Activated naive CD8-positive, alpha-beta T cell (primary cell): Measurements from ENCODE around the gene SLC4A3.

Source experiments
- H3K27ac Mint-ChIP-seq: one replicate; pipeline ENCODE4 v1.8.0; 2021; ENCODE audit warnings: mixed read lengths
- H3K27me3 Mint-ChIP-seq: one replicate; pipeline ENCODE4 v1.8.0; 2021; ENCODE audit warnings: mixed read lengths
- H3K36me3 Mint-ChIP-seq: one replicate; pipeline ENCODE4 v1.8.0; 2021; ENCODE audit warnings: mixed read lengths
- H3K4me1 Mint-ChIP-seq: one replicate; pipeline ENCODE4 v1.8.0; 2021; ENCODE audit warnings: low read depth, mixed read lengths
- H3K4me3 Mint-ChIP-seq: one replicate; pipeline ENCODE4 v1.8.0; 2021; ENCODE audit warnings: mild to moderate bottlenecking, mixed read lengths
- H3K9me3 Mint-ChIP-seq: one replicate; pipeline ENCODE4 v1.8.0; 2021; ENCODE audit warnings: low read depth, mixed read lengths

The SLC4A3 gene

GRCh38 chr2:219607931-219608330, 19.5 kb upstream of the SLC4A3 start:
- Mint-ChIP-seq H3K36me3 (peaks cover 7% of the 10 kb centered on the region), H3K27ac (no peak overlapping the region), H3K4me1 (peaks cover 10% of the 10 kb centered on the region), H3K4me3 (no peak overlapping the region), H3K27me3 (no peaks in the 10 kb centered on the region), H3K9me3 (no peaks in the 10 kb centered on the region)

- peaks cover 7% of the 10 kb centered on the region for H3K36me3 Mint-ChIP-seq
- H3K4me1 Mint-ChIP-seq: peaks cover 11% of the 10 kb centered on the region
- H3K9me3 Mint-ChIP-seq: no peaks in the 10 kb centered on the region
- no peaks in the 10 kb centered on the region for H3K27me3 Mint-ChIP-seq
- no peak overlapping the region for H3K27ac Mint-ChIP-seq
- no peak overlapping the region for H3K4me3 Mint-ChIP-seq
Measured at GRCh38 chr2:219608399-219608964, 18.9 kb upstream of the SLC4A3 start.

DNA sequence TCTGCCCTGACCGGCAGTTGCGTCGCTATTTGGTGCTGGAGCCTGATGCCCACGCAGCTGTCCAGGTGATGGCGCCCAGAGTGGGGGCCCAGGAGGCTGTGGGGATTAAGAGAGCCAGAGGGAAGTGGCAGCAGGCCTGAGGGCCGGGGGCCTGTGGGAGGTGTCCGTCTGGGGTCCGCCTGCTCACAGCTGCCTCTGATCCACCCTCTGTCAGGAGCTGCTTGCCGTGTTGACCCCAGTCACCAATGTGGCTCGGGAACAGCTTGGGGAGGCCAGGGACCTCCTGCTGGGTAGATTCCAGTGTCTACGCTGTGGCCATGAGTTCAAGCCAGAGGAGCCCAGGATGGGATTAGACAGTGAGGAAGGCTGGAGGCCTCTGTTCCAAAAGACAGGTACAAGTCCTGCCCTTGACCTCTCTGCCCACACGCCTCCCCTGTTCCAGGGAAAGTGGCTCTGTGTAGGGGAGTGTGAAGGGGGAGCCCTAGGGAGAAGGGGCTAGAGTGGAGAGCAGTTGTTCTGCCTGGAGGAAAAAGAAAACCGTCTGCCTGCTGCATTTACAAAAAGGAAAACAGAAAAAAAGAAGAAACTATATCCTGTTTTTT, 18.2 kb upstream of the SLC4A3 start:
- Mint-ChIP-seq H3K9me3 (no peaks in the 10 kb centered on the region), H3K4me1 (peaks cover 11% of the 10 kb centered on the region), H3K27ac (no peak overlapping the region), H3K27me3 (no peaks in the 10 kb centered on the region), H3K36me3 (peaks cover 7% of the 10 kb centered on the region), H3K4me3 (no peak overlapping the region)

DNA sequence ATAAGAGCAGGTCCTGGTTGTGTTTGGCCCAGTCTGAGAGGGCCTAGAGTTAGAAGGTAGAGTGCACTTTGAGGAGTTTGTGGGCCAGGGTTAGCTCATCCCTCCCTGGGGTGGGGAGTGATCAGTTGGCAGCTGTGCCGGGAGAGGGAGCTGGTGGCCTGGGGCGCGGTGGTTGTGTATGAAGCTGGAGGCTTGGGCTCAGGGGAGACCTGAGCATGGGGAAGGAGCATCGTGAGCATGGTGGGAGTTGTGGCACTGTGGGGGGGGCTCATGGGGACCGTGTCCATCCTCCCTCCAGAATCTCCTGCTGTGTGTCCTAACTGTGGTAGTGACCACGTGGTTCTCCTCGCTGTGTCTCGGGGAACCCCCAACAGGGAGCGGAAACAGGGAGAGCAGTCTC, 16.1 kb upstream of the SLC4A3 start:
- Mint-ChIP-seq H3K27me3 (no peaks in the 10 kb centered on the region), H3K9me3 (no peaks in the 10 kb centered on the region), H3K27ac (no peak overlapping the region)

GRCh38 chr2:219611866-219612576, 15.4 kb upstream of the SLC4A3 start:
- Mint-ChIP-seq H3K9me3 (no peaks in the 10 kb centered on the region), H3K27ac (peak overlapping the region; percentile 84), H3K4me3 (peak overlapping the region; percentile 31)

More for the DNA sequence above, 16.1 kb upstream of the SLC4A3 start:
- H3K4me3 Mint-ChIP-seq: no peak overlapping the region
- H3K4me1 Mint-ChIP-seq: peaks cover 13% of the 10 kb centered on the region
- H3K36me3 Mint-ChIP-seq: peaks cover 5% of the 10 kb centered on the region

DNA sequence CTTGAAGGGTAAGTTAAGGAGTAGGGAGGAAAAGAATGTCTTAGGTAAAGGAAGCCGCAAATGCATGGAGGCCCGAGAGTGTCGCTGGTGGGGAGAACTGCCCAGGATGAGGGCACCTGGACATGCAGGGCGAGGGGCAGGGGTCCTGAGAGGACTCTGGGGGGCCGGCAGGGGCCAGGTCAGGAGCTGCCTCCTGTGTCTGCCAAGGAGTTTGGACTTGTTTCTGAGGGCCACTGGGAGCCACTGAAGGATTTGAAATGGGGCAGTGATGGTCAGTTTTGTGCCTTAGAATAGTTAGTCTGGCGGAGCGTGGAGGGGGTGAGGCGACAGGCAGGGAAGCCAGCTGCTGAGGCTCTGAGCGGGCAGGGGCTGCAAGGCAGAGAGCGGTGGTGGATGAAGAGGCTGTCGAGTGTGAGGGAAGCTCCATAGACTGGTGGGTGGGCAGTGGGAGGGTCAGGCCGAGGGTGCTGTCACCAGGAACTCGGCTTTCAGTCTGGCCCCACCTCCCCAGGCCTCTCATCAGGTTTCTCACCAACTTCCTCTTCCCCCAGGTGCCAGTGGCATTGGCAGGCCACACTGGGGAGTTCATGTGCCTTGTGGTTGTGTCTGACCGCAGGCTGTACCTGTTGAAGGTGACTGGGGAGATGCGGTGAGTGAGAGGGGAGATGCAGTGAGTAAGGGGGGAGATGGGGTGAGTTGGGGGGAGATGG, 14.7 kb upstream of the SLC4A3 start:
- Mint-ChIP-seq H3K27ac (peak overlapping the region; percentile 84), H3K4me1 (peaks cover 13% of the 10 kb centered on the region), H3K36me3 (peaks cover 5% of the 10 kb centered on the region), H3K4me3 (peak overlapping the region; percentile 40), H3K9me3 (no peaks in the 10 kb centered on the region), H3K27me3 (no peaks in the 10 kb centered on the region)

More at GRCh38 chr2:219611866-219612576, 15.4 kb upstream of the SLC4A3 start:
- H3K36me3 Mint-ChIP-seq: peaks cover 5% of the 10 kb centered on the region
- no peaks in the 10 kb centered on the region for H3K27me3 Mint-ChIP-seq
- peaks cover 13% of the 10 kb centered on the region for H3K4me1 Mint-ChIP-seq

DNA sequence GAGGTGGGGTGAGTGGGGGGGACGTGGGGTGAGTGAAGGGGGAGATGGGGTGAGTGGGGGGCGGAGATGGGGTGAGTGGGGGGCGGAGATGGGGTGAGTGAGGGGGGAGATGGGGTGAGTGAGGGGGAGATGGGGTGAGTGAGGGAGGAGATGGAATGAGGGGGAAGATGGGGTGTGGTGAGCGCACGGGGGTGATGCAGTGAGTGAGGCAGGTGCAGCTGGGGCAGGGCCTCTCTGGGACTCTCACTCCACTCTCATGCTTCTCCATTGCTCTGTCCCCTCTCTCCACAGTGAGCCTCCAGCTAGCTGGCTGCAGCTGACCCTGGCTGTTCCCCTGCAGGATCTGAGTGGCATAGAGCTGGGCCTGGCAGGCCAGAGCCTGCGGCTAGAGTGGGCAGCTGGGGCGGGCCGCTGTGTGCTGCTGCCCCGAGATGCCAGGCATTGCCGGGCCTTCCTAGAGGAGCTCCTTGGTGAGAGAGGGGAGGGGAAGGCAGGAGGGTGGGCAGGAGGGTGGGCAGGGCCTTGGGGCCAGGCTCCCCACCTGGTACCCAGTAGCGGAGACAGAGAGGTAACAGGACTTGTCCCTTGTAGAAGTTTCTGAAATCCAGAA, 13.9 kb upstream of the SLC4A3 start:
- Mint-ChIP-seq H3K4me3 (no peak overlapping the region), H3K27ac (no peak overlapping the region), H3K4me1 (peaks cover 13% of the 10 kb centered on the region), H3K36me3 (peaks cover 5% of the 10 kb centered on the region), H3K9me3 (no peaks in the 10 kb centered on the region), H3K27me3 (no peaks in the 10 kb centered on the region)

DNA sequence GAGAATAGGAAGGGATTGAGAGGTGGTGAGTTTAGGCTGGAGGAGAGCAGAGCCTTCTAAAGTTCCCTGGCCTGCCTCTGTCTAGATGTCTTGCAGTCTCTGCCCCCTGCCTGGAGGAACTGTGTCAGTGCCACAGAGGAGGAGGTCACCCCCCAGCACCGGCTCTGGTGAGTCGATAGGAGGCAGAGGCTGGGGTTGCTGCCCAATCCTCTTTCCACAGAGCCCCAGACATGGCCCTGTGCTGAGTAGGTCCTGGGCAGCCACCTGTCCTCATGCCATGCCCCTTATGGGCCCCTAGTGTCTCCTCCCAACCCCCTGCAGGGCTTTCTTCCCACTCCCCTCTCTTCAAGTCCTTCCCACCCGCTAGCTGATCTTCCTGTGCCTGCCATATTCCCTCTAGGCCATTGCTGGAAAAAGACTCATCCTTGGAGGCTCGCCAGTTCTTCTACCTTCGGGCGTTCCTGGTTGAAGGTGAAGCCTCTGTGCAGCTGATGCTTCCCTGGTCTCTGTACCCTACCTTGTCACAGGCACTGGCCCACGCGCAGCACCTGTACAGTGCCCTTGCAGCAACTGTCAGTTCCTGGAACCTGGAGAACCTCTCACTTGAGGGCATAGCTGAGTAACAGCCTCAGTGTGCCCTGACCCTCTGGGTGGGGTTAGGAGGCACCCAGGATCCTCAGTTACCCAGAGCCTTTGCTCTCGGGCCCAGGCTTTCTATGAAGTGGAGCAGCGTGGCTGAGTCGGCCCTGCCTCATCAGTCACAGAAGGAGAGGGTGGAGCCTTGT, 13.2 kb upstream of the SLC4A3 start:
- peaks cover 13% of the 10 kb centered on the region for H3K4me1 Mint-ChIP-seq
- no peaks in the 10 kb centered on the region for H3K27me3 Mint-ChIP-seq
- H3K27ac Mint-ChIP-seq: no peak overlapping the region
- peaks cover 5% of the 10 kb centered on the region for H3K36me3 Mint-ChIP-seq
- no peaks in the 10 kb centered on the region for H3K9me3 Mint-ChIP-seq
- no peak overlapping the region for H3K4me3 Mint-ChIP-seq

GRCh38 chr2:219615036-219615435, 12.4 kb upstream of the SLC4A3 start:
- peaks cover 5% of the 10 kb centered on the region for H3K36me3 Mint-ChIP-seq
- no peaks in the 10 kb centered on the region for H3K9me3 Mint-ChIP-seq
- H3K27me3 Mint-ChIP-seq: no peaks in the 10 kb centered on the region
- H3K27ac Mint-ChIP-seq: no peak overlapping the region
- peaks cover 13% of the 10 kb centered on the region for H3K4me1 Mint-ChIP-seq
- no peak overlapping the region for H3K4me3 Mint-ChIP-seq

DNA sequence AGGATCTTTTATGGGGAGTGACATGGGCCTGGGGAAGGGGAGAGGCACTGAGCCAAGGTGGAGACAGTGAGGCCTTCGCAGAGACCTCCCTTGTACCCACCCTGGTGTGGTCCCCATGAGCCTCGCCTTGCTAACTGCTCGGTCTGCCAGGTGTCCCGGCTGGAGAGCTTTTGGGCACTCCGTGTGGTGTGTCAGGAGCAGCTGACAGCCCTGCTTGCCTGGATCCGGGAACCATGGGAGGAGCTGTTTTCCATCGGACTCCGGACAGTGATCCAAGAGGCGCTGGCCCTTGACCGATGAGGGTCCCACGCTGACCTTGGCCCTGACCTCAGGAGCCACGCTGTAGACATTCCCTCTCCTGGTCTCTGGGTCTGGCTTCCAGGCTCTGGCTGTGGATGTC, 11.5 kb upstream of the SLC4A3 start:
- Mint-ChIP-seq H3K9me3 (no peaks in the 10 kb centered on the region), H3K36me3 (peaks cover 2% of the 10 kb centered on the region), H3K27ac (no peak overlapping the region), H3K27me3 (no peaks in the 10 kb centered on the region), H3K4me1 (peaks cover 13% of the 10 kb centered on the region), H3K4me3 (no peak overlapping the region)

- Mint-ChIP-seq H3K4me1 (peaks cover 11% of the 10 kb centered on the region), H3K27me3 (no peaks in the 10 kb centered on the region), H3K9me3 (no peaks in the 10 kb centered on the region), H3K4me3 (no peak overlapping the region), H3K36me3 (peaks cover 2% of the 10 kb centered on the region), H3K27ac (no peak overlapping the region)
Measured at GRCh38 chr2:219616550-219616949, 10.9 kb upstream of the SLC4A3 start.

DNA sequence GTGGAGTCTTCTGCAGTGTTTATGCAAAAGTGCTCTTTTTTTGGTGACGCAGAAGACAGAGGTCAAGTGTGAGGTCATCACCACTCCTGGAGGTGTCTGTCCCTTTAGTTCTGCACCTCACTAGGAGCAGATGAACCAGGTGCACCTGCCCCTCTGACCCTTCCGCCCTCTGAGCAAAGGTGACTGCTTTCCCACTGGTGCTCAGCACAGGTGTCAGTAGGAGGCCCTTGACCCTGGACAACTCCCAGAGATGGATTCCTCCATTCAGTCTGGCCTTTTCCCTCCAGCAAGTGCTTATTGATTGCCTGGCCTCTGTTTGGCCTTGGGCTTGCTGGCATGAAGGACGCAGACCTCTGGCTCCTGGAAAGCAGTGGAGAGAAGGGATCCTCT, 8.7 kb upstream of the SLC4A3 start:
- Mint-ChIP-seq H3K9me3 (no peaks in the 10 kb centered on the region), H3K4me3 (no peak overlapping the region), H3K4me1 (peaks cover 2% of the 10 kb centered on the region), H3K27me3 (no peaks in the 10 kb centered on the region), H3K27ac (no peak overlapping the region), H3K36me3 (peaks cover 2% of the 10 kb centered on the region)

DNA sequence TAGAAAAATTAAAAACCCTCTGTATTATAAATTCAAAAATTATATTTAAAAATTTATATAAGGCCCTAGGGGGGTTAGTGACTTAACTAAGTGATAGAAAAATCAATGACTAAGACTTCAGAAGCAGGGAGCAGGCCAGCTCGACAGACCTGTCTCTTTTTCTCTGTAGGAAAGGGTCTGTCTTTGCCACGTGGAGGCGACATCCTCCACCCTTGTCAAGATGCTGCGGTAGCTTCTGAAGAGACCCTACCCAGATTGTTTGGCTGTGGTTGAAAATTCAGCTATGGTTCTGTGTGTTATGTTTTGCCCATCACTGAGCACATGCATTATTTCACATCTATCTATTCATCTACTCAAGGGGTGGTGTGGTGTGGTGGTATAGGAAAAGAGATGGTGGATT, 8.2 kb upstream of the SLC4A3 start:
- Mint-ChIP-seq H3K36me3 (peaks cover 2% of the 10 kb centered on the region), H3K4me3 (no peak overlapping the region), H3K27me3 (no peaks in the 10 kb centered on the region), H3K27ac (no peak overlapping the region), H3K9me3 (no peaks in the 10 kb centered on the region), H3K4me1 (peaks cover 2% of the 10 kb centered on the region)

GRCh38 chr2:219620546-219620945, 6.9 kb upstream of the SLC4A3 start:
- H3K4me3 Mint-ChIP-seq: no peak overlapping the region
- no peak overlapping the region for H3K27ac Mint-ChIP-seq
- H3K27me3 Mint-ChIP-seq: no peaks in the 10 kb centered on the region
- no peaks in the 10 kb centered on the region for H3K4me1 Mint-ChIP-seq
- no peaks in the 10 kb centered on the region for H3K36me3 Mint-ChIP-seq
- no peaks in the 10 kb centered on the region for H3K9me3 Mint-ChIP-seq
